HepG2 (cell line): ENCODE measurements around the gene RGS13.

Source experiments
- ELK4 ChIP-seq: sonication (generic); formaldehyde crosslinking; IDR thresholded peaks from 2 replicates; pipeline ENCODE4 v1.9.0; 2021; ENCODE audit warnings: missing genetic modification reagents, borderline replicate concordance
- EP300 ChIP-seq, 3 experiments: sonication (generic) in 1 of 3; formaldehyde crosslinking in 1 of 3; IDR thresholded peaks; 2 replicates each; pipeline versions ENCODE4 v1.5.1 to v1.6.1; 2011 to 2020; ENCODE audit warnings: low read depth in 2 of 3, low read length in 2 of 3, borderline replicate concordance in 1 of 3, improper control_type of control experiment in 1 of 3, mild to moderate bottlenecking in 1 of 3, missing genetic modification reagents in 1 of 3, moderate library complexity in 1 of 3
- GTF2F1 ChIP-seq: fragments of 150-350 bp; IDR thresholded peaks from 2 replicates; pipeline ENCODE4 v1.6.1; 2014; ENCODE audit warnings: low read length
- JUND ChIP-seq: sonication (generic); formaldehyde crosslinking; IDR thresholded peaks from 2 replicates; pipeline ENCODE4 v1.8.0; 2022; ENCODE audit warnings: mild to moderate bottlenecking, missing genetic modification reagents
- RELA ChIP-seq: sonication (generic); formaldehyde crosslinking; IDR thresholded peaks from 2 replicates; pipeline ENCODE4 v1.4.0; 2020; ENCODE audit warnings: missing genetic modification reagents
- TCF7L2 ChIP-seq: IDR thresholded peaks from 2 replicates; pipeline ENCODE4 v1.6.1; 2011; ENCODE audit warnings: mild to moderate bottlenecking, low read depth, low read length, moderate library complexity
- TSC22D2 ChIP-seq: sonication (generic); formaldehyde crosslinking; IDR thresholded peaks from 2 replicates; pipeline ENCODE4 v1.5.1; 2020; ENCODE audit warnings: missing genetic modification reagents, mild to moderate bottlenecking, borderline replicate concordance
- ZBTB4 ChIP-seq: sonication (generic); formaldehyde crosslinking; IDR thresholded peaks from 2 replicates; pipeline ENCODE4 v1.4.0; 2020; ENCODE audit warnings: missing genetic modification reagents, mild to moderate bottlenecking, borderline replicate concordance
- ZBTB8A ChIP-seq: sonication (generic); formaldehyde crosslinking; IDR thresholded peaks from 2 replicates; pipeline ENCODE4 v1.4.0; 2020; ENCODE audit warnings: mild to moderate bottlenecking, low read depth, missing genetic modification reagents, borderline replicate concordance
- ZFP36 ChIP-seq: fragments of 150-350 bp; IDR thresholded peaks from 2 replicates; pipeline ENCODE4 v1.6.1; 2018; ENCODE audit warnings: borderline replicate concordance, low read length, low read depth; ENCODE audit not compliant: partially characterized antibody
- ZNF446 ChIP-seq: sonication (generic); formaldehyde crosslinking; IDR thresholded peaks from 2 replicates; pipeline ENCODE4 v1.5.0; 2020; ENCODE audit warnings: mild to moderate bottlenecking, missing genetic modification reagents
- ZNF512 ChIP-seq: sonication (generic); formaldehyde crosslinking; IDR thresholded peaks from 2 replicates; pipeline ENCODE4 v1.4.0; 2020; ENCODE audit warnings: mild to moderate bottlenecking, missing genetic modification reagents
- ZNF629 ChIP-seq: sonication (generic); formaldehyde crosslinking; conservative IDR thresholded peaks from 2 replicates; pipeline ENCODE4 v1.5.0; 2020; ENCODE audit warnings: missing genetic modification reagents

GRCh38 chr1:192678099-192678498, 42.2 kb downstream of the RGS13 start:
- no peak for TF ChIP-seq ZNF446
- TF ChIP-seq RELA (CRISPR knock-in tag), result no peak
- TF ChIP-seq ZNF629 (CRISPR knock-in tag), result no peak
- TF ChIP-seq TCF7L2, result no peak
- no peak for TF ChIP-seq GTF2F1
- TF ChIP-seq ZBTB4 (CRISPR knock-in tag), result no peak
- no peak for TF ChIP-seq ZBTB8A (CRISPR knock-in tag)
- no peak for TF ChIP-seq ZFP36
- no peak for TF ChIP-seq JUND
- no peak for TF ChIP-seq ELK4 (CRISPR knock-in tag)
- no peak for TF ChIP-seq EP300 (IDR thresholded peaks at IDR 0.05; ENCODE audit: low read depth in 2 of 2, low read length in 2 of 2)
- TF ChIP-seq EP300 (CRISPR knock-in tag; IDR thresholded peaks at IDR 0.05; ENCODE audit: borderline replicate concordance), result no peak
- TF ChIP-seq ZNF512 (CRISPR knock-in tag), result no peak
- no peak for TF ChIP-seq TSC22D2 (CRISPR knock-in tag)
